Tibial nerve (tissue), 4 donors: ENCODE measurements around the gene CLCA2.

Source experiments
- EP300 ChIP-seq, 2 donors: sonication (generic); formaldehyde crosslinking; IDR thresholded peaks; one replicate each; pipeline ENCODE4 v1.6.1; 2017; ENCODE audit warnings: antibody characterized with exemption in 2 of 2, mild to moderate bottlenecking in 1 of 2
- POLR2A ChIP-seq, 2 donors: fragments of 450-650 bp; IDR thresholded peaks; one replicate each; pipeline ENCODE4 v1.6.1; 2017; ENCODE audit warnings: antibody characterized with exemption in 2 of 2, mild to moderate bottlenecking in 2 of 2, moderate library complexity in 2 of 2
- TF ChIP-seq, protein P1 (sequence below), 5 experiments: fragments of 200-600 bp in 3 of 5; fragments of 450-650 bp in 2 of 5; sonication (generic) in 3 of 5; IDR thresholded peaks; one replicate each; pipeline ENCODE4 v1.5.1; 2016 to 2019; ENCODE audit warnings: antibody characterized with exemption in 5 of 5, mild to moderate bottlenecking in 3 of 5, moderate library complexity in 2 of 5

DNA sequence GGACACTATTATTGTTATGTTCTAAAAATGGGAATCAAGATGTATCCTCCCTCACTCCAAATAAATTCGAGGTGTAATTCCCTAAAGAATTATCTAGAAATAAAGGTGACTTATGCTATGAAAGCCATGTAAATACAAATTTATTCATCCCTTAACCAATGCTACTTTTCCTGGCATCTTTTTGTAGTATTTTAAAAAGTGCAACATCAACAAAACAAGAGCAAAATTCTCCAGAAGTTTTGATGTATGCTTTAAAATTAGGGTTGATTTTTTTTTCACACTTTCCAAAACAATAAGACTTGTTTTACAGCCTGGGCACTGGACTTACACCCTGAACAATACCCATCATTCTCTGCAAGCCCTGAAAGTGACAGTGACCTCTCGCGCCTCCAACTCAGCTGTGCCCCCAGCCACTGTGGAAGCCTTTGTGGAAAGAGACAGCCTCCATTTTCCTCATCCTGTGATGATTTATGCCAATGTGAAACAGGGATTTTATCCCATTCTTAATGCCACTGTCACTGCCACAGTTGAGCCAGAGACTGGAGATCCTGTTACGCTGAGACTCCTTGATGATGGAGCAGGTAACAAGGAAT lies 23.3 kb downstream of the CLCA2 start:
- TF ChIP-seq POLR2A (IDR thresholded peaks at IDR 0.05) = no peak
- TF ChIP-seq, protein P1, sequence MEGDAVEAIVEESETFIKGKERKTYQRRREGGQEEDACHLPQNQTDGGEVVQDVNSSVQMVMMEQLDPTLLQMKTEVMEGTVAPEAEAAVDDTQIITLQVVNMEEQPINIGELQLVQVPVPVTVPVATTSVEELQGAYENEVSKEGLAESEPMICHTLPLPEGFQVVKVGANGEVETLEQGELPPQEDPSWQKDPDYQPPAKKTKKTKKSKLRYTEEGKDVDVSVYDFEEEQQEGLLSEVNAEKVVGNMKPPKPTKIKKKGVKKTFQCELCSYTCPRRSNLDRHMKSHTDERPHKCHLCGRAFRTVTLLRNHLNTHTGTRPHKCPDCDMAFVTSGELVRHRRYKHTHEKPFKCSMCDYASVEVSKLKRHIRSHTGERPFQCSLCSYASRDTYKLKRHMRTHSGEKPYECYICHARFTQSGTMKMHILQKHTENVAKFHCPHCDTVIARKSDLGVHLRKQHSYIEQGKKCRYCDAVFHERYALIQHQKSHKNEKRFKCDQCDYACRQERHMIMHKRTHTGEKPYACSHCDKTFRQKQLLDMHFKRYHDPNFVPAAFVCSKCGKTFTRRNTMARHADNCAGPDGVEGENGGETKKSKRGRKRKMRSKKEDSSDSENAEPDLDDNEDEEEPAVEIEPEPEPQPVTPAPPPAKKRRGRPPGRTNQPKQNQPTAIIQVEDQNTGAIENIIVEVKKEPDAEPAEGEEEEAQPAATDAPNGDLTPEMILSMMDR (IDR thresholded peaks at IDR 0.05) = no peak
- TF ChIP-seq EP300 (IDR thresholded peaks at IDR 0.05) = no peak
